ENCODE results near the gene ARMC9. TPM values are rescaled to one million over a fixed set of nuclear protein-coding genes. Genes with fewer than 3 reads are reported as not detected.

ARMC9 gene
- total RNA-seq, 4 donors from 2014 or later = 2.8 to 15.9 (median 6.6) TPM

DNA sequence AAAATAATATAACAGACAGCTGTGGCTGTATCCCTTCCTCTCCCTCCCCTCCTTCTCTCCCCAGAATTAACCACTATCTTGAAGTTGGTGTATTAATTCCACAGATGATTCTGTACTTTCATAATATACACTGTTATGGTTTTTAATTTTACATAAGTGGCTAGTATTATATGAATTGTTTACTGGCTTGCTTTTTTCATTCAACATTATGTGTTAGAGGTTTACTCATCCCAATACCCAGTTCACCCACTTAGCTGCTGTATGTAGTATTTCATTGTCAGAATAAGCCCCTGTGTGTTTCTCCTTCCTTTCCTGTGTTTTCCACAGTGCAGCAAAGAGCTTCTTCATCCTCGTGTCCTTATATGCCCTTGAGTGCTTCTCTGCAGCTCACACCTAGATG is 121.4 kb downstream of the ARMC9 start:
- no peak for TF ChIP-seq CTCF (IDR thresholded peaks at IDR 0.05)
- ATAC-seq (ENCODE audit: low FRiP score) (no peak), DNase-seq (ENCODE audit: low spot score) (no peak)

- no peak for TF ChIP-seq CTCF (IDR thresholded peaks at IDR 0.05)
- DNase-seq (ENCODE audit: low spot score) = no peak
- no peak for ATAC-seq (ENCODE audit: low FRiP score)
Observed at GRCh38 chr2:231321021-231321420, 122.6 kb downstream of the ARMC9 start.

DNA sequence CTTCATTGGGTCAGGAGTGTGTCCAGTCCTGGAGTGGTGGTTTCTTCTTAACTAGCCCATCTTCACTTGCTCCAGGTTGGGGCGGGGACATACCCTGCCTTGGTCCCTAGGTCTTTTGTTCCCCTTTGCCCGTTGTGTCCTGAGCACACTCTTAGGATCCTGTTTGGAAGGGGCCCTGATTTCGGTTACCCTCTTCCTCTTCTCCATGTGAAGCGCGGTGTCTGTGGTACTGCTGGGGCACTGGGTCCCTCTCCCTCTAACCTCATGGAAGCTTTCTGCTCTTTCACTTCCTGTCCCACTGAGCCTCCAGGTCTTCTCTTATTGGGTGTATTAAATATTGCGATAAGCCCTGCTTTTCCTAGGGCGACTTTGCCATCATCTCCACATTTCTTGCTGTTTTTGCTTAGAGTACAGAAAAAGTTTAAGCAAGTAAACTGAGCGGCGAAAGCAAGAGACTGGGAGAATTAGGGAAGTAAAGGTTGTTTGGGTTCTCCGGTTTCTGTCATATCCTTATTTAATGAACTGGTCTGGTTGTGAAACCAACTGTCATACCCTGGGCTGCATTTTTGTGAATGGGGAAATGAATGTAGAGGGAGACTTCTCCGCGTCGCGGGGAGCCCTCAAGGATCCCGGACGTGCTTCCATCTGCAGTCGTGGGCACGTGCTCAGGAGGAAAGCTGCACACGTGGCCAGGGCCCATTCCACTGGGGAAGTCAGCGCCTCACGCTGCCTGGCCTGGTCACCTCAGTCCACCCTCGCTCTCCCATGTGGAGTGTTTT is 123.3 kb downstream of the ARMC9 start:
- TF ChIP-seq CTCF (IDR thresholded peaks at IDR 0.05) = no peak

DNA sequence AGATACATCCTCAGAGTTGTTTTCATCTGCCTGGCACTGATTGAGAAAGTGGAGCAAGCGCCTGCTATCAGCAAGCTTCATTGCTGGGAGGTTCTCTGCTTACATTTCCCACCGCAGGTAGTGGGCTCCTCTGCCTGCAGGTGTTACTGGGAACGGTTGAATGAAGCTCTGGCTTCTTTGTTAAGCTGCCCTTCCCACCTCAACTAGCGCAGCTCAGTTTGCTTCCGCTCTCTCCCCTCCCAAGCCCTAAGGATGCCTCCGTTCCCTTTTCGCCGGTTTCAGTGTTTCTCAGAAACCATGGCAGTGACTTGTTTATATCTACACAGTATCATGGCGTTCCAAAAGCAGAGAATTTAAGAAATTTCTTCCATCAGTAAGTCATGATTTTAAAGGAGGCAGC is 124.9 kb downstream of the ARMC9 start:
- TF ChIP-seq CTCF (IDR thresholded peaks at IDR 0.05) = no peak
- DNase-seq (ENCODE audit: low spot score) = no peak
- no peak for ATAC-seq (ENCODE audit: low FRiP score)

More for the DNA sequence above, 123.3 kb downstream of the ARMC9 start:
- ATAC-seq (ENCODE audit: low FRiP score) (no peak), DNase-seq (ENCODE audit: low spot score) (no peak)

- no peak for DNase-seq (ENCODE audit: low spot score)
- no peak for TF ChIP-seq CTCF (IDR thresholded peaks at IDR 0.05)
Observed at GRCh38 chr2:231325826-231326225, 127.4 kb downstream of the ARMC9 start.

DNA sequence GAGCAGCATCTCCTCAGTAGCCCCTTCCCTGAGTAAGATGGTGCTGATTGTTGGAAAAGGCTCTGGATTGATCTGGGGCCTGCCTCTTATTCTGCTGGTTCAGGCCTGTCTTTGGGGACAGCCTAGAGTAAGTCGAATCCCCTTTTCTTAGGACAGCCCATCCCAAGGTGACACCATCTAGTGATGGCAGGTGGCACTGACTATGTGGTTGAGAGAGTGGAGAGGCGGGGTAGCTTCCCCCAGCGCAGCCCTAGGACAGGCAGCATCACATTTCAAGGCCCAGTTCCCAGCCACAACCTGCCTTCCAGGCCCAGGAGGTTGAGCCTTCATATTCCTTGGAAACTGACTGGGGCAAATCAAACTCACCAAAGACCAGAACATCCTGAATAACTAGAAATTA is 128.0 kb downstream of the ARMC9 start:
- DNase-seq (ENCODE audit: low spot score) (no peak), ATAC-seq (ENCODE audit: low FRiP score) (no peak)
- TF ChIP-seq CTCF (IDR thresholded peaks at IDR 0.05) = no peak

More at GRCh38 chr2:231325826-231326225, 127.4 kb downstream of the ARMC9 start:
- ATAC-seq (ENCODE audit: low FRiP score) = no peak

- ATAC-seq (ENCODE audit: low FRiP score) (no peak), DNase-seq (ENCODE audit: low spot score) (no peak)
- TF ChIP-seq CTCF (IDR thresholded peaks at IDR 0.05) = no peak
Observed at GRCh38 chr2:231330311-231330710, 131.9 kb downstream of the ARMC9 start.

Data from omental fat pad (tissue), 4 donors.